Embryonic facial prominence (tissue), 1 donor: ENCODE results near the gene KRTAP5-9.
"Not testable (repeated sequence)": the region's sequence is repeated elsewhere in the genome, so short reads cannot be mapped to it uniquely, and the experiment has no call there.

Source experiments
- DNase-seq: peaks from one replicate; pipeline ENCODE4 v3.0.0-alpha.2; 2016; ENCODE audit errors: extremely low spot score

The KRTAP5-9 gene

DNA sequence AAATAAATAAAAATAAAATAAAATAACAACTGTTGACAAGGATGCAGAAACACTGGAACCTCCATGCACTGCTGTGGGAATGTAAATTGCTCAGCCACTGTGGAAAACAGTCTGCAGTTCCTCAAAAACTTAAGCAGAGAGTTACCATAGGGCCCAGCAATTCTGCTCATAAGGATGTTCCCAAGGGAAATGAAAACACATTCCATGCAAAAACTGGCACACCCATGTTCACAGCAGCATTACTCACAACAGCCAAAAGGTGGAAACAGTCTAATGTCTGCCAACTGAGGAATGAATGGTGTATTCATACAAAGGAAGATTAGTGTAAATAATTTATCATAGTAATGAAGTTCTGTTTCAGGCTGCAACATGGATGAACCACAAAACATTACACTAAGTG lies 13.9 kb downstream of the KRTAP5-9 start:
- DNase-seq: no peak

DNA sequence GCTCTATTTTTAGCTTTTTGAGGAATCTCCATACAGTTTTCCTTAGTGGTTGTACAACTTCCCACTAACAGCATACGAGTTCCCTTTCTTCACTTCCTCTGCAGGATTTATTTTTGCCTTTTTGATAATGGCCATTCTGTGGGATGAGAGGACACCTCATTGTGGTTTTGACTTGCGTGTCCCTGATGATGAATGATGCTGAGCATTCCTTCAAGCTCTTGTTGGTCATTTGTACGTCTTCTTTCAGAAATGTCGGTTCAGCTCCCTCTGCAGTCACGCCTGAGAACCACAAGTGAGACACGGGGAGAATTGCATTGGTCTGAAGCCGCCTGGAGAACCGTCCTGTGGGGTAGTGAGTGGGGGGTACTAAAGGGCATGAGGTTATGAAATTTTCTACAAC lies 15.2 kb downstream of the KRTAP5-9 start:
- no peak for DNase-seq

DNA sequence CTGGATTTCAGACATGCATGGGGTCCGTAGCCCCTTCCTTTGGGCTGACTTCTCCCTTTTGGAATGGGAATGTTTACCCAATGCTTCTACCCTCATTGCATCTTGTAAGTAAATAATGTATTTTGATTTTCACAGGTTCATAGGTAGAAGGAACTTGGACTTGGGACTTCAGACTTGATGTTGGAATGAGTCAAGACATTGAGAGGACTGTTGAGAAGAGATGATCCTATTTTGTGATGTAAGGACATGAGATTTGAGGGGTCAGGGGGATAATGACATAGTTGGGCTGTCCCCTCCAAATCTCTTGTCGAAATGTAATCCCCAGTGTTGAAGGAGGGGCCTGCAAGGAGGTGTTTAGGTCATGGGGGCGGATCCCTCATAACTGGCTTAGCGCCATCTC lies 16.2 kb downstream of the KRTAP5-9 start:
- no peak for DNase-seq

DNA sequence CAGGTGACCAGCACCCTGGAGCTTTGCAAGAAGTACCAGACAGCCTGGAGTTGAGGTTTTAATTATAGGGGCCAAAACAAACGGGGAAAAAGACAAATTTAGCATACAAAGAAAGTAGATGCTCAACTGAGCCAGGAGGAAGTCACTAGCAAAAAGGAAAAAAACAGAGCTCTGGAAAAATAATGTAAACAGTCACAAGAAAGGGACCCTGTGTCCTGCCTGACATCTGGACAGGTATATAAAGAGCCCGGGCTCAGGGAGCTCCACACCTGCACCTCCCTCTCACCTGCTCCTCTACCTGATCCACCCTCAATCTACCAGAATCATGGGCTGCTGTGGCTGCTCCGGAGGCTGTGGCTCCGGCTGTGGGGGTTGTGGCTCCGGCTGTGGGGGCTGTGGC lies 17.0 kb downstream of the KRTAP5-9 start, which contains the start of gene KRTAP5-10:
Gene KRTAP5-10 (plus strand): TSS at position 301 of the 400 bp plus-strand sequence. CDS start 25 bp downstream, at position 326.
- DNase-seq: no peak

DNA sequence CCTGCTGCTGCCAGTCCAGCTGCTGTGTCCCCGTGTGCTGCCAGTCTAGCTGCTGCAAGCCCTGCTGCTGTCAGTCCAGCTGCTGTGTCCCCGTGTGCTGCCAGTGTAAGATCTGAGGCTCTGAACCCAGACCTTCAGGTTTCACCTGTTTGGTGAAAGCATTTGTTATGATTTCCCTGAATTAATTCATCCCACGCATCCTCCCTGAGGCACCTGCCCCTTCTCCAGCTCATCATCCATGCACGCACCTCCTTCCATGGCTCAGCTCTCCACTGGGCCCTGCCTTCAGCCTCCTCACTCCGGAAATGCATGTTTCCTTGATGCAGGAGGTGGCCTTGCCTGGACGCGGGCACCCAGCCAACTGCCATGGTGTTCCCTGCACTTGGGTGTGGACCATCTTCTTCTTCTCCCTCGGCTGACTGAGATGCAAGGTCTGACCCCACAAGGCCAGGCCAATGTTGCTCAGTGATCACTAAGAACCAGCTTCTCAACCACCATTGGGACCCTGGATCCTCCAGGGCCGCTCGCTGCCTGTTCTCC lies 17.9 kb downstream of the KRTAP5-9 start:
- no peak for DNase-seq

DNA sequence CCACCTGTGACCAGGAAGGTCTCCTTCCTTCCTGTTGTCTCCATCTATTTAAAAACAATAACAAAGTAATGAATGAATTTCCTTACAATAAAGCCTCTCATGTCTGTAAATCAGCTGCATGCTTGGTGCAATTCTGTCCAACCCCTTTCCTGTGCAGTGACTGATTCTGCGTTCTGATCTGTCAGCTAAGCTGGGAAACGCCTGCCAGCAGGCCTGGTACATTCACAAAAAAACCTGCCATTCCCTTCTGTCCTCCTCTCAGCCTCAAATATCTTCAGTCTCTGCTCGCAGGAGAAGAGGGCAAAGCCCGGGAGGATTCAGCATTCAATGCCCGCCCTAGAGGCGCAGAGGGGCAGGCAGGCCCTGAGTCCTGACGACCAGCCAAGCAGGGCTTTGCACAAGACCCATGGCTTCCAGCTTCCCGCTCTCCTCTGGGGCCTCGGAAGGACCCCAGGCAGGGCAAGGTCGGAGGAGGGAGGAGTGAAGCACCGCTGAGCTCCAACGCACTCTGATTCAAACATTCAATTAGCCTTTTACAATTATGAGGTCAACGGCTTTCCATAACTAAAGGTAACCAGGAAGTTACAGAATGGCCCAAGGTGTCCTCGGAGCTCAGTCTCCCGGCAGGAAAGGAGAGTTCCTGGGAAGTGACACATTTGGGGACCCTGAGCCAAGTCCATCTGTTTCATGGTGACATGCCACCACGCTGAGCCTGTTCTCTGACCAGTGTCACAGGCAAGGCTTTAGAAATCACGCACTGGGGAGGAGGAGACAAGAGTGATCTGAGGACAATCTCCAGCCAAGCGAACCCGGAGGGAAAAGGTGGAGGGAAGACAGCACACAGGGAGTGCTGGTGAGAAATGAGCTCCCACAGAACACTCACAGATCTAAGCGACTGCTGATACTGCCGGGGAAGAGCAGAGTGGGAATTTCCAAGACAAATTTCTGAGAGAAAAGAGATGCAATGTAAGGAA lies 18.7 kb downstream of the KRTAP5-9 start:
- DNase-seq: not testable (repeated sequence)

DNA sequence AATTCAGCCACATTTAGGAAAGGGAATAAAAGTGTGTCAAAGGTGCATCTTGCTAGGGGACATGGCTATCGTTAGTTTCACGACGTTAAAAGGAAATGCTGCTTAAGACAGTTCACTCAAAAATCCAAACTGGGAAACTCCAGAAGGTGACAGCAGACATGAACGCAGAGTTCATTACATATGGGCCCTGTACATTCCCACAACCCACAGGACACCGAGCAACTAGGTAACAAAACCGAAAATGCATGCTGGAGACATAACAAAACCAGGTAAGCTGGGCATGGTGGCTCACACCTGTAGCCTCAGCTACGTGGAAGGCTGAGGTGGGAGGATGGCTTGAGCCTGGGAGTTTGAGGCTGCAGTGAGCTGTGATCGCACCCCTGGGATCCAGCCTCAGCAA lies 19.4 kb downstream of the KRTAP5-9 start:
- not testable (repeated sequence) for DNase-seq

DNA sequence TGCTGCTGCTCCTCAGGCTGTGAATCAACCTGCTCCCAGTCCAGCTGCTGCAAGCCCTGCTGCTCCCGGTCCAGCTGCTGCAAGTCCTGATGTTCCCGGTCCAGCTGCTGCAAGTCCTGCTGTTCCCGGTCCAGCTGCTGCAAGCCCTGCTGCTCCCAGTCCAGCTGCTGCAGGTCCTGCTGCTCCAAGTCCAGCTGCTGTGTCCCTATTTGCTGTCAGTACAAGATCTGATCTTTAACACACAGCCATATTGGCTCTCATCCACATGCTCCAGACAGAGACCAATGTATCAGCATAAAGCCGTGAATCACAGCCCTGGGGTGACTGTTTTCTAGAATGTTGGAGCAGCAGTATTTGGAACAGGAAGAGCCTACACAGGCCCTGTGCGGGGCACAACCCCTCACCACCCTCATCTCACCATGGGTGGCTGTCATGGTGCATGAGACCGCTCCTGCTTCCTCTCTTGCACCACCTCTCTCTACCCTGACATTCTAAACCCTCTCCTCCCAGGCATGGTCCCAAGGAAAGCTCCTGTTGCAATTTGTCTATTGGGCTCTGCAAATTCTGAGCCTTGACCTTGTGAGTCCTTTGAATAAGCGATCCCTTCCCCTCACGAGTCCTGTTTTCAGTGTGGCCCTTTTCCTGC lies 20.6 kb downstream of the KRTAP5-9 start:
- no peak for DNase-seq

DNA sequence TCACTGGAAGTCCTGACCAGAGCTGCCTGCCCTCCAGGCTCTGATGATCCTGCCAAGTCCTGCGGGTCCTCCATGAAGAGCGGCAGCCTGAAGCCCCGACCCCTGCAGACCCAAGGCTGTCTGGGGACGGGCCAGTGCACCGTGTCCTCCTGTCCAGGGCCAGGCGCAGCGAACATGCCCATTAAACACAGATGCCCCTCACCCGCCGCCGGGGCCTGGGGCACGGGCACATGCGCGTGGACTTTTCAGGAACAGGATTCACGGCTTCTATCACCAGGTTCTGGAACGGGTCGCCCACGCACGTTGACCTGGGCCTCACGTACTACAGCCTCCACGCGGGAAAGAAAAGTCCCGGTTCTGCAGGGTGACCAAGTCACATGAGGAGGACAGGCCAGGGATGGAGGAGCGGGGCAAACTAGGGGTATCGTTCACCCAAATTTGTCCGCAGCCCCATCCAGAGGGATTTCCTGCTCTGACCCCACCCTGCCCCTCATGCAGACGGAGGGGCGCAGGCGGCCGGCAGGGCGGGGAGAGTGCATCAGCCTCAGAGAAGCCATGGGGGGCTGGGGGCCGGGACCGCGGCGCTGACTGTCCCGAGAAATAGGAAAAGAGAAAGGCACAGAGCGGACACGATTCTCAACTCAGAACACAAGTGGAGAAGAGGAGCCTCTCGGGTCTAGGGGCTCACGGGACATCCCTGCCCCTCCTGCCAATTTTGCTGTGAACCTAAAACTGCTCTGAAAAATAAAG lies 23.1 kb downstream of the KRTAP5-9 start:
- not testable (repeated sequence) for DNase-seq

DNA sequence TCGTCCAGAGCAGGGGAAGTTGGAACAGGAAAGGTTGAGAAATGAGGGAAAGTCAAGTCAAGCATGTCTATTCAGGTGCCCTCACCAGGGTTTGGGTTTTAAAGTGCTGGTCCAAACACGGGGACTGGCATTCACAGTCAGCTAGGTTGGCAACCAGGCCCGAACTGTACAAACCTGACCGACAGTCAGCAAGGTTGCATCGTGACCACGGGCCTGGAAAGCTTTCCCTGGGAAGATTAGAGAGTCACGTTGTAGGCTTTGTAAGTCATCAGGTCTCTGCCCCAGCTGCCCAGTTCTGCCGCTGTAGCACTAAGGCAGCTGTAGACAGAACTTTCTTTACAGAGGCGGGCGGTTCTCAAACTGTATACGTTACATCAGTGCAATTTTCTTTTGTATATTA lies 24.6 kb downstream of the KRTAP5-9 start:
- no peak for DNase-seq

DNA sequence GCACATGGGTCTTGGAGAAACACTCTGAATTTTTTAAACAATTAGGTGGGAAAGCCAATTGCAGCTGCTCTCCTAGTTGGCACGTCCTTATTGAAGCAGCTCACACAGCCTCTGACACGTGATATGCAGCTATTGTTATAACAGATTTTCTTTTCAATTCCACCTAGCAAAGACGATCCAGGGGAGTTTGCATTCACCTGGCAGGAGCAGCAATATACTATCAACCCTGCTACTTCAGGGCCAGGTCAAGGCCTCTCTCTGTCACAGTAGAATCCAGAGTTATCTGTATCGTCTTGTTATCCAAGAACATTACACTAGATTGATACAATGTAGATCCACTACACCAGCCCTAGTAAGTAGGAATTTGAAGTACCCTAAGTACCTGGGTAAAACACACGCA lies 26.2 kb downstream of the KRTAP5-9 start:
- DNase-seq: no peak

DNA sequence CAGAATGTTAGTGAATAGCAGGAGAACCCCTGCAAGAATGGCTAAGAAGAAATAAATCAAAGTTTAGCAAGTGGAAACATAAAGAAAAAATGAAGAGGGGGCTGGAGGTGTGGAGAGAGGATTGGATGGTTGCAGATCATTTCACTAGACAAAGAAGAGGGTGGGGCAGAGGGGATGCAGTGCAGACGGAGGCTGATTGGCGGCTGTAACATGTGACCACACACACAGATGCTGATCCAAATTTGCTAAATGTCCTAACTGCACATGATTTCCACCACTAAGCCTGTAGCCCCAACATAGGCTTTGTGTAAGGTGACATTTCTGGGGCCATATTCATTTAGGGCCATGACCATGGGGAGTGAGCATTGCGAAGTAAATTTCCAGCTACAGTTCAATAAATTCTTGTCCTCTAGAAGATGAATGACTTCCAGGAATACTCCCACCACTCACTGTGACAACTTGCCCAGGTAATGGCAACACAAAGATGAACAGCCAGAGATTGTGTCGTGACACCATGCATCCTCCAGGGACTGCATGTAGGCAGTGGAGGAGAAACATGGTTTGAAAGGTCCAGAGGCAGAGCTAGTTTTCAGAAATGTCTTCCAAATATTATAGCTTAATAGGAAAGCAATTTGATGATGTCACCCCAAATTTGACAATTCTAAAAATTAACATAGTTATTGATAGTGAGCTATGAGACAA lies 27.7 kb downstream of the KRTAP5-9 start:
- DNase-seq: no peak

DNA sequence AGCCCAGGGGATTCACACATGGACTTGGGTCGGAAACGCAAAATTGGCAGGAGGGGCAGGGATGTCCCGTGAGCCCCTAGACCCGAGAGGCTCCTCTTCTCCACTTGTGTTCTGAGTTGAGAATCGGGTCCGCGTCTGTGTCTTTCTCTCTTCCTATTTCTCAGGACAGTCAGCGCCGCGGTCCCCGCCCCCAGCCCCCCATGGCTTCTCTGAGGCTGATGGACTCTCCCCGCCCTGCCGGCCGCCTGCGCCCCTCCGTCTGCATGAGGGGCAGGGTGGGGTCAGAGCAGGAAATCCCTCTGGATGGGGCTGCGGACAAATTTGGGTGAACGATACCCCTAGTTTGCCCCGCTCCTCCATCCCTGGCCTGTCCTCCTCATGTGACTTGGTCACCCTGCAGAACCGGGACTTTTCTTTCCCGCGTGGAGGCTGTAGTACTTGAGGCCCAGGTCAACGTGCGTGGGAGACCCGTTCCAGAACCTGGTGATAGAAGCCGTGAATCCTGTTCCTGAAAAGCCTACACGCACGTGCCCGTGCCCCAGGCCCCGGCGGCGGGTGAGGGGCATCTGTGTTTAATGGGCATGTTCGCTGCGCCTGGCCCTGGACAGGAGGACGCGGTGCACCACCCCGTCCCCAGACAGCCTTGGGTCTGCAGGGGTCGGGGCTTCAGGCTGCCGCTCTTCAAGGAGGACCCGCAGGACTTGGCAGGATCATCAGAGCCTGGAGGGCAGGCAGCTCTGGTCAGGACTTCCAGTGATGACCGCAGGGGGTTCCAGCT lies 28.7 kb downstream of the KRTAP5-9 start:
- not testable (repeated sequence) for DNase-seq

DNA sequence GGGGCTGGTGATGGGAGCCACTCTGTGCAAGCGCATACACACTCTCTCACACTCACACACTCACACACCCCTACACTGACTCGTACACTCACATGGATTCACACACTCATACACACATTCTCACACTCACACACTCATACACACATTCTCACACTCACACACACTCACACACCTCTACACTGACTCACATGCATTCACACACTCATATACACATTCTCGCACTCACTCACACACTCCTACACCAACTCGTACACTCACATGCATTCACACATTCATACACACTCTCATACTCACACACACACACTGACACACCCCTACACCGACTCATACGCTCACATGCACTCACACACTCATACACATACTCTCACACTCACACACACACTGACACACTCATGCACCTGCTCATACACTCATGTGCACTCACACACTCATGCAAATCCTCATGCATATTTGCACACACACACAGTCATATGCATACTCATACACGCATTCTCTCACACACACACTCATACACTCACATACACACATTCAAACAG lies 29.3 kb downstream of the KRTAP5-9 start:
- DNase-seq: no peak

DNA sequence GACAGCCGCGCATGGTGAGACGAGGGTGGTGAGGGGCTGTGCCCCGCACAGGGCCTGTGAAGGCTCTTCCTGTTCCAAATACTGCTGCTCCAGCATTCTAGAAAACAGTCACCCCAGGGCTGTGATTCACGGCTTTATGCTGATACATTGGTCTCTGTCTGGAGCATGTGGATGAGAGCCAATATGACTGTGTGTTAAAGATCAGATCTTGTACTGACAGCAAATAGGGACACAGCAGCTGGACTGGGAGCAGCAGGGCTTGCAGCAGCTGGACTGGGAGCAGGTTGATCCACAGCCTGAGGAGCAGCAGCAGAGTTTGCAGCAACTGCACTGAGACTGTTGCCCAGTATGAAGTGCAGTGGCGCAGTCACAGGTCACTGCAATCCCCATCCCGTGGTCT lies 31.3 kb downstream of the KRTAP5-9 start:
- DNase-seq: not testable (repeated sequence)

DNA sequence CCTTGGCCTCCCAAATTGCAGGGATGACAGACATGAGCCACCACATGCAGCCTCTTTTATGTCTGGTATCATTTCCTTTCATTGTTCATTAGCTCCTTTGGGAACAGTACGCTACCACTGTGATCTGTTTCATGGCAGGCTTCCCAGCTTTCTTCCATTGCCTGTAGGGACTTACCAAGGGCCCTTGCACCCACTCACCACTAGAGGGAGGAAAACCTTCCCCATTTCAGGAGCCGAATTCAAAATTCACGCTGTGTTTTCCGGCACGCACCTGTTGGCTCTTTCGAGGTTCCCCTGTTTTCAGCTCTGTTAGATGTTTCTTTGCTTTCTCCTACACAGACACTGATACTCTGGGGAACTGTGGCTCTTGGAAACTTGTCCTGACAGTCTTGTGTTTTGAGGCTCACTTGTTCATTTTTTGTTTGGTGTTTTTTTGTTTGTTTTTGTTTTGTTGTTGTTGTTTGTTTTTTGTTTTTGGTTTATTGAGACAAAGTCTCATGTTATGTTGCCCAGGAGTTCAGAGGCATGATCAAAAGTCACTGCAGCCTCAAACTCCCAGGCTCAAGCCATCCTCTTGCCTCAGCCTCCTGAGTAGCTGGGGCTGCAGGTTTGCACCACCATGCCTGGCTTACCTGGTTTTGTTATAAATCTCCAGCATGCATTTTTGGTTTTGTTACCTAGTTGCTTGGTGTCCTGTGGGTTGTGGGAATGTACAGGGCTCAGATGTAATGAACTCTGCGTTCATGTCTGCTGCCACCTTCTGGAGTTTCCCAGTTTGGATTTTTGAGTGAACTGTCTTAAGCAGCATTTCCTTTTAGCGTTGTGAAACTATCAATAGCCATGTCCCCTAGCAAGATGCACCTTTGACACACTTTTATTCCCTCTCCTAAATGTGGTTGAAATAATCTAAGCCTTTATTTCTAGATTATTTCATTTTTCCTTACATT lies 32.1 kb downstream of the KRTAP5-9 start:
- DNase-seq: no peak

DNA sequence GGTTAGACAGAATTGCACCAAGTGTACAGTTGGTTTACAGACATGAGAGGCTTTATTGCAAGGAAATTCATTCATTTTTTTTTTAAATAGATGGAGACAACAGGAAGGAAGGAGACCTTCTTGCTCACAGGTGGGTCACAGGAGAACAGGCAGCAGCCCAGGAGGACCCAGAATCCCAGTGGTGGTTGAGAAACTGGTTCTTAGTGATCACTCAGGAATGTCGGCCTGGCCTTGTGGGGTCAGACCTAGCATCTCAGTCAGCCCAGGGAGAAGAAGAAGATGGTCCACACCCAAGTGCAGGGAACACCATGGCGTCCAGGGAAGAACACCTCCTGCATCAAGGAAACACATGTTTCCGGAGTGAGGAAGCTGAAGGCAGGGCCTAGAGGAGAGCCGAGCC lies 33.6 kb downstream of the KRTAP5-9 start:
- DNase-seq: no peak

DNA sequence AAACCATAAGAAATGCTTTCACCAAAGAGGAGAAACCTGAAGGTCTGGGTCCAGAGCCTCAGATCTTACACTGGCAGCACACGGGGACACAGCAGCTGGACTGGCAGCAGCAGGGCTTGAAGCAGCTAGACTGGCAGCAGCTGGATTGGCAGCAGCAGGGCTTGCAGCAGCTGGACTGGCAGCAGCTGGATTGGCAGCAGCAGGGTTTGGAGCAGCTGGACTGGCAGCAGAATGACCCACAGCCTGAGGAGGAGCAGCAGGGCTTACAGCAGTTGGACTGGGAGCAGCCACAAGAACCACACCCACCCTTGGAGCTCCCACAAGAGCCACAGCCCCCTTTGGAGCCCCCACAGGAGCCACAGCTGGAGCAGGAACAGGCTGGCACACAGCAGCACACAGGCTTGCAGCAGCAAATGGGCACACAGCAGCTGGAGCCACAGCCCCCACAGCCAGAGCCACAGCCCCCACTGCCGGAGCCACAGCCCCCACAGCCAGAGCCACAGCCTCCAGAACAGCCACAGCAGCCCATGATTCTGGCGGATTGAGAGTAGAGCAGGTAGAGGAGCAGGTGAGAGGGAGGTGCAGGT lies 34.2 kb downstream of the KRTAP5-9 start, which contains the start of gene KRTAP5-11:
Gene KRTAP5-11 (minus strand): TSS at position 567 of the 587 bp plus-strand sequence. CDS start 38 bp downstream, at position 529.
- DNase-seq: no peak
